Astrocyte of the spinal cord (primary cell): ENCODE results near the gene FOLR3.
"Not testable (repeated sequence)": the region's sequence is repeated elsewhere in the genome, so short reads cannot be mapped to it uniquely, and the experiment has no call there.

Source experiments
- DNase-seq: peaks from one replicate; pipeline ENCODE4 v3.0.0; 2011; ENCODE audit warnings: low read depth, low spot score
- H3K4me3 ChIP-seq: 2 replicates; pipeline ENCODE4 v1.5.1; 2011; ENCODE audit warnings: low read depth, mild to moderate bottlenecking, low read length, moderate library complexity
- CTCF ChIP-seq: IDR thresholded peaks from 2 replicates; pipeline ENCODE4 v1.5.1; 2012; ENCODE audit warnings: low read depth, mild to moderate bottlenecking, low read length, inconsistent platforms
- in situ Hi-C: cut with HindIII; loops from 2 replicates; pipeline ENCODE4 v1.10.0; 2017; ENCODE audit warnings: low sequenced_read_pairs

FOLR3 gene

GRCh38 chr11:72177656-72178055, 42.1 kb downstream of the FOLR3 start:
- in situ Hi-C loops = no loop called here
- TF ChIP-seq CTCF = no peak
- no peak overlapping the region for H3K4me3 ChIP-seq
- no peak for DNase-seq

- no peak overlapping the region for H3K4me3 ChIP-seq
- no peak for DNase-seq
- in situ Hi-C loops = no loop called here
- no peak for TF ChIP-seq CTCF
These were observed 43.7 kb downstream of the FOLR3 start for GRCh38 chr11:72179049-72179803.

- TF ChIP-seq CTCF = no peak
These were observed 44.4 kb downstream of the FOLR3 start for GRCh38 chr11:72179804-72180396.

GRCh38 chr11:72180892-72181552, 45.5 kb downstream of the FOLR3 start:
- DNase-seq, in situ Hi-C loops, H3K4me3 ChIP-seq: not testable (repeated sequence)

More at GRCh38 chr11:72179804-72180396, 44.4 kb downstream of the FOLR3 start:
- DNase-seq = peak; percentile 12
- in situ Hi-C loops = no loop called here
- no peak overlapping the region for H3K4me3 ChIP-seq

GRCh38 chr11:72181553-72181958, 46.0 kb downstream of the FOLR3 start:
- DNase-seq, H3K4me3 ChIP-seq, in situ Hi-C loops: not testable (repeated sequence)
- TF ChIP-seq CTCF = peak; percentile 28

- no peak for DNase-seq
- no peak overlapping the region for H3K4me3 ChIP-seq
- TF ChIP-seq CTCF = no peak
- in situ Hi-C loops = no loop called here
These were observed 52.7 kb downstream of the FOLR3 start for GRCh38 chr11:72188267-72188666.
